ENCODE data around the gene TNFAIP8.

GRCh38 chr5:119378075-119378700, 22.4 kb downstream of the TNFAIP8 start:
- no peak for TF ChIP-seq ATF3 (CRISPR knock-in tag; conservative IDR thresholded peaks at IDR 0.05)
- TF ChIP-seq MYBL2 (CRISPR knock-in tag; IDR thresholded peaks at IDR 0.05): no peak
- no peak for TF ChIP-seq CTCF (IDR thresholded peaks at IDR 0.05)
- TF ChIP-seq, protein P1, sequence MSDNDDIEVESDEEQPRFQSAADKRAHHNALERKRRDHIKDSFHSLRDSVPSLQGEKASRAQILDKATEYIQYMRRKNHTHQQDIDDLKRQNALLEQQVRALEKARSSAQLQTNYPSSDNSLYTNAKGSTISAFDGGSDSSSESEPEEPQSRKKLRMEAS (CRISPR knock-in tag; IDR thresholded peaks at IDR 0.05): no peak
- no peak for TF ChIP-seq HMGXB4 (CRISPR knock-in tag; IDR thresholded peaks at IDR 0.05)
- no peak for TF ChIP-seq MLX (CRISPR knock-in tag; IDR thresholded peaks at IDR 0.05)

Data from WTC11 (cell line).